A673 (cell line): Measurements from ENCODE around the gene ZC3H14.

Experiments
- EZH2 ChIP-seq: fragments of 200-600 bp; sonication (generic); IDR thresholded peaks from 2 replicates; pipeline ENCODE4 v1.6.1; 2017; ENCODE audit warnings: borderline replicate concordance, low read depth, mild to moderate bottlenecking, mixed read lengths, antibody characterized with exemption, low read length; ENCODE audit not compliant: poor library complexity, severe bottlenecking
- TF ChIP-seq, protein P1 (sequence below): fragments of 300-800, 200-600 bp; sonication (generic); conservative IDR thresholded peaks from 2 replicates; pipeline ENCODE4 v1.5.1; 2017; ENCODE audit warnings: low read depth, mild to moderate bottlenecking, antibody characterized with exemption, low read length, moderate library complexity, mixed read lengths

DNA sequence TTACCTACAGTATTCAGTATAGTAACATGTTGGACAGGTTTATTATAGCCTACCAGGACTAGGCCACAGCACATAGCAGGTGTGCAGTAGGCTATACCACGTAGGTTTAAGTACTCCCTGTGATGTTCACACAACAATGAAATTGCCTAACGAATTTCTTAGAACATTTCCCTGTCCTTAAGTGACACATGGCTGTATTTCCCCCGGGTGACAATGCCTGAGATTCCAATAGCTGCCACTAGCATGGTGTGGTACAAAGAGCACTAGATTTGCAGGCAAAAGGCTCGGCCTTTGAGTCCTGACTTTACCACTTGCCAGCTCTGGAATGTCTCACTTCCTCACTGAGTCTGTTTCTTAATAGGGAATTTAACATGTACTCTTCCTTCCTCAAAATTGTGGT is 27.7 kb upstream of the ZC3H14 start:
- TF ChIP-seq EZH2: no peak
- TF ChIP-seq, protein P1, sequence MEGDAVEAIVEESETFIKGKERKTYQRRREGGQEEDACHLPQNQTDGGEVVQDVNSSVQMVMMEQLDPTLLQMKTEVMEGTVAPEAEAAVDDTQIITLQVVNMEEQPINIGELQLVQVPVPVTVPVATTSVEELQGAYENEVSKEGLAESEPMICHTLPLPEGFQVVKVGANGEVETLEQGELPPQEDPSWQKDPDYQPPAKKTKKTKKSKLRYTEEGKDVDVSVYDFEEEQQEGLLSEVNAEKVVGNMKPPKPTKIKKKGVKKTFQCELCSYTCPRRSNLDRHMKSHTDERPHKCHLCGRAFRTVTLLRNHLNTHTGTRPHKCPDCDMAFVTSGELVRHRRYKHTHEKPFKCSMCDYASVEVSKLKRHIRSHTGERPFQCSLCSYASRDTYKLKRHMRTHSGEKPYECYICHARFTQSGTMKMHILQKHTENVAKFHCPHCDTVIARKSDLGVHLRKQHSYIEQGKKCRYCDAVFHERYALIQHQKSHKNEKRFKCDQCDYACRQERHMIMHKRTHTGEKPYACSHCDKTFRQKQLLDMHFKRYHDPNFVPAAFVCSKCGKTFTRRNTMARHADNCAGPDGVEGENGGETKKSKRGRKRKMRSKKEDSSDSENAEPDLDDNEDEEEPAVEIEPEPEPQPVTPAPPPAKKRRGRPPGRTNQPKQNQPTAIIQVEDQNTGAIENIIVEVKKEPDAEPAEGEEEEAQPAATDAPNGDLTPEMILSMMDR: no peak
